GM08714 (cell line): ENCODE data around the gene APCS.

Source experiments
- H3K4me3 ChIP-seq: fragments of 200-500 bp; sonication (Bioruptor generic); 2 replicates; pipeline ENCODE4 v1.5.1; 2014; ENCODE audit warnings: mild to moderate bottlenecking, low read length, inconsistent platforms
- ZNF274 ChIP-seq: IDR thresholded peaks from 2 replicates; pipeline ENCODE4 v1.6.1; 2012; ENCODE audit warnings: mild to moderate bottlenecking, low read depth, low read length

Gene APCS, protein sequence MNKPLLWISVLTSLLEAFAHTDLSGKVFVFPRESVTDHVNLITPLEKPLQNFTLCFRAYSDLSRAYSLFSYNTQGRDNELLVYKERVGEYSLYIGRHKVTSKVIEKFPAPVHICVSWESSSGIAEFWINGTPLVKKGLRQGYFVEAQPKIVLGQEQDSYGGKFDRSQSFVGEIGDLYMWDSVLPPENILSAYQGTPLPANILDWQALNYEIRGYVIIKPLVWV

DNA sequence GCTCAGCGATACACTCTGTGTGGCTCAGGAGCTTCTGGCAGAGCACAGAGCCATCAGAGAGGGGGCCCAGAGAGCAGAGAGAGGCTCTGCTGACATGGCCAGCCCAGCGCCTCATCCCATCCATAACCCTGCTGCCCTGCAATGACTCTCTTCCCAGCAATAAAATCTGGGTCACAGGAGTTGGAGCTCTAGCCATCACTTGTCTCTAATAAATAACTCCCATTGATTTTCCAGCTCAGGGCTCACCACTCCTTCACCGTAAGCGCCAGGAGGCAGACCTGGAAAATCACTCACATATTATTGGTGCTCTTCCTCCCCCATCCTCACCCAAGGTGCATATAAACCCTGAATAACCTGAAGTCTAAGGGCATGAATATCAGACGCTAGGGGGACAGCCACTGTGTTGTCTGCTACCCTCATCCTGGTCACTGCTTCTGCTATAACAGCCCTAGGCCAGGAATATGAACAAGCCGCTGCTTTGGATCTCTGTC lies at the start of gene APCS:
APCS (plus strand) TSS at position 366 of the 491 bp plus-strand sequence; CDS start at position 462, 96 bp downstream.
- H3K4me3 ChIP-seq = no peak within 1 kb of the TSS
- no peak for TF ChIP-seq ZNF274

- H3K4me3 ChIP-seq = no peak overlapping the region
- TF ChIP-seq ZNF274 = no peak
These were observed 39.5 kb upstream of the APCS start for GRCh38 chr1:159548126-159548525.

DNA sequence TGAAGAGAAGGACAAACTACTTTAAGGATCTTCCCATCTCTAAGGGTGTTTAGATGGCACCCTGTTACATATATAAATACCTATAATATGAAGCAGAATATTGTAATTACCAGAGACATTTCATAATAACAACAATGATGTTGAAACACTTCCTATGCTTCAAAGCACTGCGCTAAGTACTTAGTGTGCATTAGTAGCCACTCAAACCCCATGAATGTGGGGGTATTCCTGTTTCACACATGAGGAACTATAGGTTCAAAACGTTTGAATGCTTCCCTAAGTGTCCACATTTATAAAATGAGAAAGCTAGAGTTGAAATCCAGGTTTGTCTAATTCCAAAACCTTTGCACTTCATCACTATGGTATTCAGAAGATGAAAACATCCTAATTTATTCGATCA lies 33.4 kb upstream of the APCS start:
- no peak overlapping the region for H3K4me3 ChIP-seq
- no peak for TF ChIP-seq ZNF274

GRCh38 chr1:159554696-159555095 lies 32.9 kb upstream of the APCS start:
- no peak for TF ChIP-seq ZNF274

GRCh38 chr1:159556931-159557369 lies 30.7 kb upstream of the APCS start:
- no peak for TF ChIP-seq ZNF274
- H3K4me3 ChIP-seq = no peak overlapping the region

More at GRCh38 chr1:159554696-159555095, 32.9 kb upstream of the APCS start:
- no peak overlapping the region for H3K4me3 ChIP-seq

- TF ChIP-seq ZNF274 = no peak
- no peak overlapping the region for H3K4me3 ChIP-seq
These were observed 27.0 kb upstream of the APCS start for GRCh38 chr1:159560599-159560998.

DNA sequence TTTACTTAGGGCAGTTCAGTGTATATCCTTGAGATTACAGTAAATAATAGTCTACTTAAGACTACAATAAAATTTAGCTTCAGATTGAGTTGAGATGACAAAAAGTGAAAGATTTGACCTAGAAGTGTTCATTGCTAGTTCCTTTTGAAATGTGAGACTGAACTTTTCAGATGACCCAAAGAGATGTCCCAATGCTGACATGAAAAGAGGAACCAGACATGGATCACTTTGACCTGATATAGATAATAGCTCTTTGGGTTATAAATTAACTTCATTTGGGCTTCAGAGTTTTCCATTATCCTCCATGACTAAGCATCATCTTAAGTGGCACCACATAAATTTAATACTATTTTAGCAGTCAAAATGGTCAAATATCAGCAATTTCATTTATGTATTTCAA lies 26.1 kb upstream of the APCS start:
- H3K4me3 ChIP-seq = no peak overlapping the region

GRCh38 chr1:159562680-159563079 lies 24.9 kb upstream of the APCS start:
- TF ChIP-seq ZNF274 = no peak
- no peak overlapping the region for H3K4me3 ChIP-seq

More for the DNA sequence above, 26.1 kb upstream of the APCS start:
- TF ChIP-seq ZNF274 = no peak

- no peak for TF ChIP-seq ZNF274
These were observed 10.2 kb upstream of the APCS start for GRCh38 chr1:159577446-159577845.

DNA sequence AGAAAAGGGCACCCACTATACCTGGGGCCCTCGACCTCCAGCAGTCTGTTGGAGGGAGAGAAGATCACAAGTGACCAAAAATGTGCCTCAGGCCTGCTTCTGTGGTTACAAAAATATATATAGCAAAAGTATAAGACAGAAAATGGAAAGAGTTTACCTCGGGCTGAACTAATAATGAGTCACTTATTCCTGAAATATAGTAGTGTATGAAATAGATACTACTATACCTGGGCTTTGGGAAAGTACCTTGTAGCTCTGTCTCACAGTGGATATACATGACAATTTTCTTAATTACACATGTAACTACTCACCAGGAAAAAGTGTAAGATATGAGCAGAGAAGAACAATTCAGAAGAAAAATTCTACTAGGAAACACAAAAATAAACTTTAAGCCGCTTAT lies 7.3 kb upstream of the APCS start:
- TF ChIP-seq ZNF274 = no peak
- no peak overlapping the region for H3K4me3 ChIP-seq

More at GRCh38 chr1:159577446-159577845, 10.2 kb upstream of the APCS start:
- no peak overlapping the region for H3K4me3 ChIP-seq

GRCh38 chr1:159581422-159581821 lies 6.2 kb upstream of the APCS start:
- TF ChIP-seq ZNF274 = no peak
- H3K4me3 ChIP-seq = no peak overlapping the region

DNA sequence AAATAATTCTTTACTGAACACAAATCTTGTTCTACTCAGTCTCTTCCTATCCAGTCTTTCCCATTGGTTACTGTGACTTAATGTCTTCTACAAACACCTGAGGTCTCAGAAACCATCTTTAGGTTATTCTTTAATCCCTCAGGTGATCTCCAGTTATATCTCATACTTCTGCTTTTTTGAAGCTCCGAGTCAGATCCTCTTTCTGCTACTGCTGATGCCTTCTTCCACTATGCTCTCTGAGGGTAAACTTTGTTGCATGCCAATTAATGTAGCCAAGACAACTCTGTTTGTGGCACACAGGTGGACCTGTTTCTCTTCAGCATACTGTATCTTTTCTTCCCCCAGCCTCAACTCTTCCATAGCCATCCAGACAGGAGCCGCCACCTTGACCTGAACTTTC lies 3.1 kb upstream of the APCS start:
- no peak for TF ChIP-seq ZNF274
- H3K4me3 ChIP-seq = no peak overlapping the region

DNA sequence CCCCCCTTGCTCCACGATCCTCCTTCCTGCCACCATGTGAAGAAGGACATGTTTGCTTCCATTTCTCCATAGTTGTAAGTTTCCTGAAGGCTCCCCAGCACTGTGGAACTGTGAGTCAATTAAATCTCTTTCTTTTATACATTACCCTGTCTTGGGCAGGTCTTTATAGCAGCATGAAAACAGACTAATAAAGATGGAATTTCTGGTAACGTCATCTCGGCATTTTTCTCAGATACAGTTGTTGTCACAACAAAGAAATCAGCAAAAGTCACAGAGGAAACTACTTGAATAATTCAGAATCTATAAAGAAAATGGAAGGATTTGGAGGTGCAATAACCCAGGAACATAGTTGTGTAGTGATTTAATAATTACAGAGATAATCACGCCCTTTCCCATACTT lies 4.4 kb downstream of the APCS start:
- no peak overlapping the region for H3K4me3 ChIP-seq
- no peak for TF ChIP-seq ZNF274

GRCh38 chr1:159594625-159595405 lies 7.2 kb downstream of the APCS start:
- no peak for TF ChIP-seq ZNF274
- no peak overlapping the region for H3K4me3 ChIP-seq

- no peak overlapping the region for H3K4me3 ChIP-seq
- no peak for TF ChIP-seq ZNF274
These were observed 10.6 kb downstream of the APCS start for GRCh38 chr1:159598196-159598595.
